SU-DHL-6 (cell line): ENCODE measurements around the gene CARD9.

ENCODE experiments used
- H2AFZ ChIP-seq: fragments of 200-600 bp; sonication (generic); 2 replicates; pipeline ENCODE4 v1.6.1; 2014; ENCODE audit warnings: low read depth, mild to moderate bottlenecking, moderate library complexity, mixed read lengths, antibody characterized with exemption, low read length; ENCODE audit not compliant: severe bottlenecking
- H3F3A ChIP-seq: fragments of 200-600 bp; shearing (Covaris generic); 2 replicates; pipeline ENCODE4 v1.6.0; 2016; ENCODE audit warnings: antibody characterized with exemption, mild to moderate bottlenecking; ENCODE audit not compliant: insufficient read depth
- H3K27ac ChIP-seq: fragments of 200-600 bp; sonication (generic); 2 replicates; pipeline ENCODE4 v1.5.1; 2016; ENCODE audit warnings: low read depth, mild to moderate bottlenecking, low read length, moderate library complexity, mixed read lengths
- H3K27me3 ChIP-seq: fragments of 200-600 bp; sonication (generic), shearing (Covaris generic); 2 replicates; pipeline ENCODE4 v1.6.0; 2014; ENCODE audit warnings: mild to moderate bottlenecking, low read length
- H3K36me3 ChIP-seq: fragments of 200-600 bp; sonication (generic); 2 replicates; pipeline ENCODE4 v1.6.1; 2014; ENCODE audit warnings: mild to moderate bottlenecking, low read length, mixed read lengths
- H3K4me2 ChIP-seq: fragments of 300-600, 200-600 bp; shearing (Covaris generic), sonication (generic); 2 replicates; pipeline ENCODE4 v1.6.0; 2014; ENCODE audit warnings: low read length, low read depth, mild to moderate bottlenecking; ENCODE audit not compliant: poor library complexity, severe bottlenecking
- H3K4me3 ChIP-seq: fragments of 200-600 bp; sonication (generic); 2 replicates; pipeline ENCODE4 v1.5.1; 2014; ENCODE audit warnings: antibody characterized with exemption, low read length, mild to moderate bottlenecking, mixed read lengths; ENCODE audit not compliant: insufficient read depth, poor library complexity, severe bottlenecking
- H3K79me2 ChIP-seq: fragments of 200-600 bp; sonication (generic); 2 replicates; pipeline ENCODE4 v1.6.1; 2014; ENCODE audit warnings: mild to moderate bottlenecking, low read length, moderate library complexity; ENCODE audit not compliant: insufficient read depth
- H3K9ac ChIP-seq: fragments of 200-600 bp; sonication (generic); 2 replicates; pipeline ENCODE4 v1.7.0; 2014; ENCODE audit warnings: mild to moderate bottlenecking, low read length
- H3K9me2 ChIP-seq: fragments of 200-600 bp; sonication (generic); replicated peaks from 2 replicates; pipeline ENCODE4 v1.6.1; 2014; ENCODE audit warnings: low read length; ENCODE audit not compliant: insufficient read depth
- H3K9me3 ChIP-seq: fragments of 200-600 bp; sonication (generic); 2 replicates; pipeline ENCODE4 v1.6.1; 2014; ENCODE audit warnings: low read length, mixed read lengths; ENCODE audit not compliant: insufficient read depth
- H4K20me1 ChIP-seq: fragments of 200-600 bp; sonication (generic); 2 replicates; pipeline ENCODE4 v1.6.1; 2014; ENCODE audit warnings: low read depth, mild to moderate bottlenecking, antibody characterized with exemption, low read length, moderate library complexity, mixed read lengths
- CTCF ChIP-seq: fragments of 200-600 bp; sonication (generic); IDR thresholded peaks from one replicate; pipeline ENCODE4 v1.5.1; 2017; ENCODE audit warnings: antibody characterized with exemption, mild to moderate bottlenecking, low read length, moderate library complexity; ENCODE audit not compliant: insufficient read depth, poor library complexity, severe bottlenecking
- EZH2phosphoT487 ChIP-seq: fragments of 200-600 bp; sonication (generic), shearing (Covaris generic); conservative IDR thresholded peaks from 2 replicates; pipeline ENCODE4 v1.6.1; 2018; ENCODE audit warnings: mild to moderate bottlenecking, antibody characterized with exemption, low read length, moderate library complexity, mixed read lengths

Gene CARD9

GRCh38 chr9:136383436-136383835 is 10.0 kb upstream of the CARD9 start:
- H3K9ac ChIP-seq = no peak overlapping the region
- H2AFZ ChIP-seq = no peak overlapping the region
- H3K27ac ChIP-seq = no peak overlapping the region
- H4K20me1 ChIP-seq = no peaks in the 10 kb centered on the region
- no peak overlapping the region for H3K4me3 ChIP-seq
- H3K79me2 ChIP-seq = no peaks in the 10 kb centered on the region
- no peaks in the 10 kb centered on the region for H3K27me3 ChIP-seq
- TF ChIP-seq CTCF (no peak), EZH2phosphoT487 (no peak)
- no peaks in the 10 kb centered on the region for H3K9me3 ChIP-seq
- H3K36me3 ChIP-seq = 0 out of 2 replicates have a peak, but pooled peaks cover 4% of the 10 kb centered on the region
- H3K9me2 ChIP-seq = no peaks in the 10 kb centered on the region
- H3F3A ChIP-seq = no peaks in the 10 kb centered on the region
- H3K4me2 ChIP-seq = no peak overlapping the region

- H3K4me3 ChIP-seq = no peak overlapping the region
- H3K9me3 ChIP-seq = no peaks in the 10 kb centered on the region
- H3K36me3 ChIP-seq = 0 out of 2 replicates have a peak, but pooled peaks cover 4% of the 10 kb centered on the region
- no peaks in the 10 kb centered on the region for H3F3A ChIP-seq
- TF ChIP-seq EZH2phosphoT487 (no peak), CTCF (no peak)
- no peak overlapping the region for H3K9ac ChIP-seq
- H2AFZ ChIP-seq = no peak overlapping the region
- no peaks in the 10 kb centered on the region for H3K79me2 ChIP-seq
- H3K4me2 ChIP-seq = no peak overlapping the region
- H3K27ac ChIP-seq = no peak overlapping the region
- H3K27me3 ChIP-seq = no peaks in the 10 kb centered on the region
- H4K20me1 ChIP-seq = no peaks in the 10 kb centered on the region
- no peaks in the 10 kb centered on the region for H3K9me2 ChIP-seq
Measured at GRCh38 chr9:136381966-136382513, 8.6 kb upstream of the CARD9 start.

GRCh38 chr9:136381311-136381710 is 7.8 kb upstream of the CARD9 start:
- Histone ChIP-seq H3K79me2 (no peaks in the 10 kb centered on the region), H4K20me1 (no peaks in the 10 kb centered on the region), H3F3A (no peaks in the 10 kb centered on the region), H3K9me2 (no peaks in the 10 kb centered on the region), H3K27me3 (no peaks in the 10 kb centered on the region), H3K9me3 (no peaks in the 10 kb centered on the region), H3K27ac (no peak overlapping the region), H3K36me3 (0 out of 2 replicates have a peak, but pooled peaks cover 4% of the 10 kb centered on the region), H3K4me2 (no peak overlapping the region), H3K4me3 (no peak overlapping the region), H3K9ac (no peak overlapping the region), H2AFZ (no peak overlapping the region)
- TF ChIP-seq EZH2phosphoT487 = no peak
- no peak for TF ChIP-seq CTCF
